ENCODE results near the gene SPIRE2.
A peak's percentile ranks its signal among the peaks of the same experiment; 100 is the strongest.

SPIRE2 gene

DNA sequence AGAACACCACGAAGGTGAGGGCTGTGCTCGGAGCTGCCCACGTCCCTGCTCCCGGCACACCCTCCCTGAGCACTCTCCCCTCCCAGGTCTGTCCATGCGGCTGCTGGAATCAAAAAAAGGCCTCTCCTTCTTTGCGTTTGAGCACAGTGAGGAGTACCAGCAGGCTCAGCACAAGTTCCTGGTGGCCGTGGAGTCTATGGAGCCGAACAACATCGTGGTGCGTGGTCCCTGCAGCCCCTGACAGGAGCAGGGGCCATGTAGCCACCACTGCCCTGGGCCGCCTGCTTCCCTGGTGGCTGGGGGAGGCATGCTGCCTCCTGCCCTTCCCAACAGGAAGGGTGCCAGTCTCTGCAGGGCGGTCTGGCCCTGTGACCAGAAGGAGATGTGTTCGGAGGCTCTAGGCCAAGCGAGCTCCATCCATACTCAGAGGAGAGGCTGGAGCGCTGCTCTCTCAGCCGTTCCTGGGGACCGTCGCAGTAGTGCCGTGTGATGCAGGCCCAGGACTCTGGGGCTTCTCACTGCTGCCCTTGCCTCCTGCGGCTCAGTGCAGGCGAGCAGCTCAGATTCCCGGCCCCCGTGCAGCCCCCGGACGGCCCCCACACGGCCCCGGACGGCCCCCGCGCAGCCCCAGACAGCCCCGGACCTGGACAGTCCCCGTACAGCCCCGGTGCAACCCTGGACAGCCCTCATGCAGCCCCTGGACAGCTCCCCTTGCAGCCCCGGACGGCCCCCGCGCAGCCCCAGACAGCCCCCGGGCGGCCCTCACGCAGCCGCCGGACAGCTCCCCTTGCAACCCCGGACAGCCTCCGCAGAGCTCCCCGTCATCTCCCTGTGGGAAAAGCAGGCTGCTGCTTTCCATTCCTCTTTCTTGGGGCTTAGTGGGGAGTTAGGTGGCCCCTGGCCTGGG, 65.6 kb downstream of the SPIRE2 start:
- no peak for DNase-seq (ENCODE audit: low read depth in 1 of 2, low spot score in 1 of 2)

DNA sequence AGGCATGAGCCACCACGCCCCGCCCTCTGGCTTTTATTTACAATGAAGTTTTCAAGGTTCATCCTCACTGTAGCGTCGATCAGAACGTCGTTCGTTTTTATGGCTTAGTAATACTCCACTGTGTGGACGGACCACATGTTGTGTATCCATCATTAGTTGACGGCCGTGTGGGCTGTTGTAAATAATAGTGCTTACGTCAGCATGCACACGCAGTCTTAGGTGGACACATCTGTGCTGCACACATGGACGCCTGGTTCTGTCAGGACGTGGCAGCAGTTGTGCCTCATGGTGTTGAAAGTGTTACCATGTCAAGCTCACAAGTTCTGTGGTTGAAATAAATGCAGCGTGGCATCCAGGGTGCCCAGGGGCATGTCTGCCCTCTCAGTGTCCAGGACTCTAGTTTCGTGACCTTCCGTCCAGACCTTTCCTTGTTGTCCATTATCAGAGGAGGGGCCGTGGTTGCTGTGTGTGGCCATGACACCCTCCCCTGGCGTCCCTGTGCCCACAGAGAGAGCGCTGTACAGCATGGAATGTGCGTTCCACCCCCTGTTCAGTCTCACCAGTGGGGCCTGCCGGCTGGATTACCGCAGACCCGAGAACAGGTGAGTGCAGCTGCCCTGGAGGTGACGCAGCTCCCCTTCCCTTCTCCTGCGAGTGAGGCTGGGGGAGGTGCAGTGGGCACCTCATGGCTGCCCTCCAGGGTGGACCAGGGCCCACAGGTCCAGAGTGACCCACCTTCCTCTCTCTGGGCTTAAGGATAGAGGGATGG, 67.4 kb downstream of the SPIRE2 start:
- DNase-seq (ENCODE audit: low read depth in 1 of 2, low spot score in 1 of 2), result no peak

DNA sequence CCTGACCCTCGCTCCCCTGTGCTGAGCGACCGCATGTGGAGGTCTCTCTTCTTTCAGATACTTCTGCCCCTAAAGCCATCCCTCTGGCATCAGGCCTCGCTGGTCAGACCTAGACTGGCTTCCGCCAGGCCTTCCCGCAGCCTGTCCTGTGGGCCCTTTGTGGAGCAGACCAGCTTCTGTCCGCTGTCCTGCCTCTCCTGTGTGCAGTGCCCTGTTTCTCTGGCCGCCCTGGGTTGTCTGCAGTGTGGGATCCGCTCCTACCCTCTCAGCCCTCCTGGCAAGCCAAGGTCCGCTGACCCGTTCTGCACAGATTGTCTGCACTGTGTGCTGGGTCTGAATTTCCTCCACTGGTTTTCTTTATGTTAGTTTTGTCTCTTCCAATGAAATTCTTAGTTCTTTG, 68.9 kb downstream of the SPIRE2 start:
- DNase-seq (ENCODE audit: low read depth in 1 of 2, low spot score in 1 of 2), result no peak

DNA sequence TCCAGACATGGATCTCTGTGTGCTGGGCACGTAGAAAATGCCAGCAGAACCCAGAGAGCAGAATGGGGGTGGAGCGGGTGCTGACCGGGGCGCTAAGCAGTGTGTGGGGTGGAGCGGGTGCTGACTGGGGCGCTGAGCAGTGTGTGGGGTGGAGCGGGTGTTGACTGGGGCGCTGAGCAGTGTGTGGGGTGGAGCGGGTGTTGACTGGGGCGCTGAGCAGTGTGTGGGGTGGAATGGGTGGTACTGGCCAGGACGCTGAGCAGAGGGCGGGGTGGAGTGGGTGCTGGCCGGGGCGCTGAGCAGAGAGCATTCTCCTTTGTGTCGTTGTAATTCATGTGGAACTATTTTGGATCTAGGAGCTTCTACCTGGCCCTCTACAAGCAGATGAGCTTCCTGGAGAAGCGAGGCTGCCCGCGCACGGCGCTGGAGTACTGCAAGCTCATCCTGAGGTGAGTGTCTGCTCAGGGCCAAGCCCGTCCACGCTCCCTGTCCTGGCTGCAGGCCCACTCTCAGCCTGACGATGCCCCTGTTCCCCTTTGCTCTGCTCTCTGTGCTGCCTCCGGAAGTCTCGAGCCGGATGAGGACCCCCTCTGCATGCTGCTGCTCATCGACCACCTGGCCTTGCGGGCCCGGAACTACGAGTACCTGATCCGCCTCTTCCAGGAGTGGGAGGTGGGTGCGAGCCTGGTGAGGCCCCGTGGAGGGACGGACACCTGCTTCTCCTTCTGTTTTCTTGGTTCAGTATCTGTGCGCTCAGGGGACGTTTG, 70.1 kb downstream of the SPIRE2 start:
- DNase-seq (ENCODE audit: low read depth in 1 of 2, low spot score in 1 of 2), result no peak

DNA sequence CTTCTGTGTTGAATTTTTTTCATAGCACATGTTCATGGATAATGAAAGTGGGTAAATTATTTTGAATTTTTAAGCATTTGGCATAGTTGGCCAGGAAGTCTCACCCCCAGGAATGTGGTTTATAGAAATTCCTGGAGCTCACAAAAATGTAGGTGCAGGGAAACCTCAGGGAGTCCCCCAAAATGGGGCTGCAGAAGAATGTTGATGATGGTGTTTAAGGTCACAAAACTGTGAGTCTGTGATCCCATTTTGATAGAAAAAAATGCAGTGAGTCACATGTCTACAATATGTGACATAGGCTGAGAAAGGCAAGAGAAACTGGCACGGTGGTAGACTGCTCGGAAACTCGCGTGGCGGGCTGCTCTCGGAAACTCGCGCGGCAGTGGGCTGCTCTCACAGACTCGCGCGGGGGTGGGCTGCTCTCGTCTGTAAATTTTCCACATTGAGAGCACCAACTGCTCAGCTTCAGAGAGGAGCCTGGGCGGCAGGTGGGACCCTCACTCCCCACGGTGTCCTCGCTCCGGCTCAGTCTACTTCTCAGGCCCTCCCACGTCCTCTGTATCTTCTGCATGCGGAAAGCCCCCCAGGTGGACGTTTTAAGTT, 71.7 kb downstream of the SPIRE2 start:
- no peak for DNase-seq (ENCODE audit: low read depth in 1 of 2, low spot score in 1 of 2)

DNA sequence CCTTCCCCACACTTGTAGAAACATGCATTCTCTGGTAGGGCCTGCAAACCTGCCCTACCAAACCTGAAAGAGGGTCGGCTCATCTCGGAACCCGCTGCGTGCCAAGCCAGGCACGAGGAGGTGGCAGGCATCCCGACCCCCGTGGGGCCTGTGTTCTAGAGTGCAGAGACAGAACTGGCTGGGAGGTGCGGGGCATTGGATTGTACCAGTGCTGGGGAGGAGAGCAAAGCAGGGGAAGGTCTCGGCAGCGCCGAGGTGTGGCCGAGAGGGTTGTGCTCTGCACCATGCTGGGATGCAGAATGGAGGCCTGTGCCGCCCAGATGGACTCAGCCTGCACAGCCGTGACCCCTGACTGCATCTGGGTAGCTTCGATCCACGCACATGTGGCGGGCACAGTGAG, 72.6 kb downstream of the SPIRE2 start:
- no peak for DNase-seq (ENCODE audit: low read depth in 1 of 2, low spot score in 1 of 2)

DNA sequence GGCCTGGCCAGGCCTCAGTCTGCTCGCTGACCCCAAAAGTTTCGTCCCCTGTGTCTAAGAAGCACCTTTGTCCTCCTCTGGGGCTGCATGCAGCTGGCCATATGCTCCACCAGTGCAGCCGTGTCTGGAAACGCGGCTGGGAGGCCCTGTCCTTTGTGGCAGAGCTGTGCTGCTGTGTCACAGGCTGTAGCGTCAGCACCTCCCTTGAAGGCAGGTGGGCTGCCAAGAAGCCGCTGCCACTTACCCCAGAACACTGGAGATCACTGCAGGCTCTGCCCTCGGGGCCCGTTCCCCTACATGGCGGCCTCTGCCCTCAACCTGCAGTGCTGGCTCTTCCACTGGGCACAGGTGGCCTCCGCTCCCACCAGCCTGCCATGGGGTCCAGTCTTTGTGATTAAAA, 74.7 kb downstream of the SPIRE2 start:
- DNase-seq (ENCODE audit: low read depth in 1 of 2, low spot score in 1 of 2), result no peak

DNA sequence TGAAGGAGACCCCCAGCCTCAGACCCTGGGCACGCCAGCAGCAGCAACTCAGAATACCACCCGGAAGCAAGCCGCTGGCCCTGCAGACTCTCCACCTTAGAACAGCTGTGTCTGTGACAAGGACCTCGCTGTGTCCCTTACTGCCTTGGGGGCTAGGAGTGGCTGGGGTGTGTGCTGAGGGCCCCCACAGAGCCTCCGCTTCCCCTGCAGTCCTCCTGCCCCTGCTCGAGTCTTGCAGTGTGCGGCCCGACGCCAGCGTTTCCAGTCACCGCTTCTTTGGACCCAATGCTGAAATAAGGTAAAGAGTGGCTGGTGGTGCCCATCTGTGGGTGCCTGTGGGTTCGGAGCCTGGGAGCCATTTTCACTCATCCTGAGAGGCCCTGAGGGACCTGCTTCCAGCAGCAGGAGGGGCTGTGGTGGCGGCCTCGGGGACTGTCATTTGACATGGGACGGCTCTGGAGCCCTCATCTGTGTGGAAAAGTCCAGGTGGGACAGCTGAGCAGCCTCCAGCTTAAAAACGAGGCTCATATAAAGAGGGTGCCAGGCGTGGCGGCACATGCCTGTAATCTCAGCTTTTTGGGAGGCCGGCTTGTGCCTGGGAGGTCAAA, 75.7 kb downstream of the SPIRE2 start:
- DNase-seq (ENCODE audit: low read depth in 1 of 2, low spot score in 1 of 2), result no peak

DNA sequence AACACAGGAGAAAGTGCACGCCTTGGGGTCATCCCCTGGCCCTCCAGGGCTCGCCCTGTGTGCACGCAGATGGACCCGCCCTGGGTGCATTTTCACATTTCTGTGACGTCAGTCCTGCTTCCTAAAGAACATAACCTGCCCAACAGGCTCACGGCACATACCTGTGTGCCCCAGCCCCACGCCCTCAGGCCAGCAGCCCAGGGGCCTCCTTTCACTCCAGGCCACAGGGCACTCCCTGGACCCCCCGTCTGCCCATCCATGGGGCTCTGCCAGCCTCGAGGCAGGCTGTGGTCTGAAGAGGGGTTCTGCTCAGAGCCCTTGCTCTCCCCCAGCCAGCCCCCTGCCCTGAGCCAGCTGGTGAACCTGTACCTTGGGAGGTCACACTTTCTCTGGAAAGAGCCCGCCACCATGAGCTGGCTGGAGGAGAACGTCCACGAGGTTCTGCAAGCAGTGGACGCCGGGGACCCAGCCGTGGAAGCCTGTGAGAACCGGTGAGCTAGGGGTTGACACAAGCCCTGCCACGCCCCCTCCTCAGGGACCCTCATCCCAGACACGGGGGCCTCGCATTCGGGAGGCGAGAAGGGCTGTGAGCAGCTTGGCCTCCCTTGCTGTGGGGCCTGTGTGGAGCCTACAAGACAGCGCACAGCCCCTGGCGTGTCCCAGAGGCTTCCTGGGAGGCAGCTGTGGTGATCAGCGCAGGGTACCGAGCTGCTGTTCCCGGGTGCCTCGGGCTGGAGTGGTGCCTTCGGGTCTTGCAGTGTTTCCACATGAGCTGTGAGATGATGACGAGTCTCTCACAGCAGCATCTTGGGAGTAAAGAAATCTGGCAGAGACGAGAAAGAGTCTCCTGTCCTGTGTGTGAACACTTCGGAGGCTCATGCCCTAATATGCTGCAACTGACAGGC, 76.6 kb downstream of the SPIRE2 start:
- DNase-seq (ENCODE audit: low read depth in 1 of 2, low spot score in 1 of 2), result no peak

DNA sequence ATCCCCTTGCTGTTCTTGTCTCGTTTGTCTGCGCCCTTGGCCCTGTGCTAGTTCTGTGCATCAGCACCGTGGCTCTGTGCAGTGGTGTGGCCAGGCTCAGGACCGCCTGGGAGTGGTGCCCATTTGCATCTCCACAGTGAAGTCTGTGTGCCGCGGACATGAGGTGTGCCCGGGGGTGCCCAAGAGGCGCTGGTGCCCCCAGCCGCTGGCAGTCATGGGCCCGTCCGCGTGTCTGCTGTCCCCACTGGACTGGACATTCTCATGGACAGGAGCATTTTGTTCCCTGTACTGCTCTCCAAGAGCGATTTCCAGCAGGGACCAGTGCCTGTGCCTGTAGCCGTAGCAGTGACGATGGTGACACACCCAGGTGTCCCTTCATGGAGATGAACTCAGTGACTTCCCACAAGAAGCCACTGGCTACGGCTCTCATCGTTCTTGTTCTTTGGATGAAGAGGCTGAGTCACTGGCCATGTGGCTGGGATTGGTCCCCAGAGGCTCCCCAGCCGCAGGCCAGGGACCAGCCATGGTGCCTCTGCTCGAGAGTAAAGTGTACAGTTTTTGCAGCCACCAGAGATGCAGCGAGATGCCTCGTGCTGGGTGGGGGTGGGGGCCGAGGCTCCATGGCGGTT, 77.3 kb downstream of the SPIRE2 start:
- DNase-seq (ENCODE audit: low read depth in 1 of 2, low spot score in 1 of 2), result no peak

DNA sequence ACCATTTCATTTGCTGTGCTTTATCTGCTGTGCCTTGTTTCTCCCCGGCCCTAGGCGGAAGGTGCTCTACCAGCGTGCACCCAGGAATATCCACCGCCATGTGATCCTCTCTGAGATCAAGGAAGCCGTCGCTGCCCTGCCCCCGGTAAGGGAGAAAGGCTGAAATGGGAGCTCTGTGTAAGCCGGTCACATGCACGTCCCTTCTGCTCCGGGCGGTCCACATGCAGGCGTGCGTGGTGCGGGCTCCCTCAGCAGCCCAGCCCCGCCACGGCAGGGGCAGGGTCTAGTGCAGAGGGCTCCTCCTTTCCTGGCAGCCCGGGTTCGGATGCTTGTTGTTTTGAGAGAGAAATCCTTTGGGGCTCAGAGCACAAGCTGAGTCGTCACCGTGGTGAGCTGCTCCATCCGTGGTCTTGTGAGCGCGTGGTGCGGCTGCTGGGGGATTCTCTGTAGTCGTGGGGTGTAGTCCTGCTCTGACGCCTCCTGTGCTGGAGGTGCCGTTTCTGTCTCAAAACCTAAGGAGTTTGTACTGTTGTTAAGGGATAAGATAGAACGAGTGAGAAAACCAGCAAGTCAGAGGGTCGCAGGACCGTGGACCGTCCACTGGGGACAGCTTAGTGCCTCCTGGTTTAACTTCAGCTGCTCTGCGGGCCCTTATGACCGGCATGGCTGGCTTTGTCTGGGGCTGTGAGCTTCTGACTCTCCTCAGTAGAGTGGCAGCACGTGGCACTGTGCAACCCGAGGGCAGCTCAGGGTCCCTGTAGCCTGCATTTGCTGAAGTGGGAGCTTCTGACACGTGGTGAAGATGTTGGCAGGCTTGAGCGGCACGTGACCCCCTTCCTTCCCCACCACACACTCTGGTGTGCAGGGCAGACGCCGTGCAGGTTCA, 78.1 kb downstream of the SPIRE2 start:
- no peak for DNase-seq (ENCODE audit: low read depth in 1 of 2, low spot score in 1 of 2)

DNA sequence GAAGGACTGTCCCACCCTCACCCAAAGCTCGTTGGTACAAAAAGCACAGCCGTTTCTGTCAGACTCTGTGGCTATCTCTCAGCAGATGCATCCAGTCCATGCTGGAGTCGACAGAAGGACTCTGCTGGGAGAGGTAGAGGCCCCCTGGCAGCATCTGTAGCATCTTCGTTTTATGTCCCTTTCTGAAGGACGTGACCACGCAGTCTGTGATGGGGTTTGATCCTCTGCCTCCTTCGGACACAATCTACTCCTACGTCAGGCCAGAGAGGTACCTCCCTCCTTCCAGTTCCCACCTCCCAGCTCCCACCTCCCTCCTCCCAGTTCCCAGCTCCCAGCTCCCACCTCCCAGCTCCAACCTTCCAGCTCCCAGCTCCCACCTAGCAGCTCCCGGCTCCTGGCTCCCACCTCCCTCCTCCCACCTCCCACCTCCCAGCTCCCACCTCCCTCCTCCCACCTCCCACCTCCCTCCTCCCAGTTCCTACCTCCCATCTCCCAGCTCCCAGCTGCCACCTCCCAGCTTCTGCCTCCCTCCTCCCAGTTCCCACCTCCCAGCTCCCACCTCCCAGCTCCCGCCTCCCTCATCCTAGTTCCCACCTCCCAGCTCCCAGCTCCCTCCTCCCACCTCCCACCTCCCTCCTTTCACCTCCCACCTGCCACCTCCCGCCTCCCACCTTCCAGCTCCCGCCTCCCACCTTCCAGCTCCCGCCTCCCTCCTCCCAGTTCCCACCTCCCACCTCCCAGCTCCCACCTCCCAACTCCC, 79.0 kb downstream of the SPIRE2 start:
- no peak for DNase-seq (ENCODE audit: low read depth in 1 of 2, low spot score in 1 of 2)

DNA sequence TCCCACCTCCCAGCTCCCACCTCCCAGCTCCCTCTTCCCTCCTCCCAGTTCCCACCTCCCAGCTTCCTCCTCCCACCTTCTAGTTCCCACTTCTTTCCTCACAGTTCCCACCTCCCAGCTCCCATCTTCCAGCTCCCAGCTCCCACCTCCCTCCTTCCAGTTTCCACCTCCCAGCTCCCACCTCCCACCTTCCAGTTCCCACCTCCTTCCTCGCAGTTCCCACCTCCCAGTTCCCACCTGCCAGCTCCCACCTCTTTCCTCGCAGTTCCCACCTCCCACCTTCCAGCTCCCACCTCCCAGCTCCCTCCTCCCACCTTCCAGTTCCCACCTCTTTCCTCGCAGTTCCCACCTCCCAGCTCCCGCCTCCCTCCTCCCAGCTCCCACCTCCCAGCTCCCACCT, 80.0 kb downstream of the SPIRE2 start:
- no peak for DNase-seq (ENCODE audit: low read depth in 1 of 2, low spot score in 1 of 2)

DNA sequence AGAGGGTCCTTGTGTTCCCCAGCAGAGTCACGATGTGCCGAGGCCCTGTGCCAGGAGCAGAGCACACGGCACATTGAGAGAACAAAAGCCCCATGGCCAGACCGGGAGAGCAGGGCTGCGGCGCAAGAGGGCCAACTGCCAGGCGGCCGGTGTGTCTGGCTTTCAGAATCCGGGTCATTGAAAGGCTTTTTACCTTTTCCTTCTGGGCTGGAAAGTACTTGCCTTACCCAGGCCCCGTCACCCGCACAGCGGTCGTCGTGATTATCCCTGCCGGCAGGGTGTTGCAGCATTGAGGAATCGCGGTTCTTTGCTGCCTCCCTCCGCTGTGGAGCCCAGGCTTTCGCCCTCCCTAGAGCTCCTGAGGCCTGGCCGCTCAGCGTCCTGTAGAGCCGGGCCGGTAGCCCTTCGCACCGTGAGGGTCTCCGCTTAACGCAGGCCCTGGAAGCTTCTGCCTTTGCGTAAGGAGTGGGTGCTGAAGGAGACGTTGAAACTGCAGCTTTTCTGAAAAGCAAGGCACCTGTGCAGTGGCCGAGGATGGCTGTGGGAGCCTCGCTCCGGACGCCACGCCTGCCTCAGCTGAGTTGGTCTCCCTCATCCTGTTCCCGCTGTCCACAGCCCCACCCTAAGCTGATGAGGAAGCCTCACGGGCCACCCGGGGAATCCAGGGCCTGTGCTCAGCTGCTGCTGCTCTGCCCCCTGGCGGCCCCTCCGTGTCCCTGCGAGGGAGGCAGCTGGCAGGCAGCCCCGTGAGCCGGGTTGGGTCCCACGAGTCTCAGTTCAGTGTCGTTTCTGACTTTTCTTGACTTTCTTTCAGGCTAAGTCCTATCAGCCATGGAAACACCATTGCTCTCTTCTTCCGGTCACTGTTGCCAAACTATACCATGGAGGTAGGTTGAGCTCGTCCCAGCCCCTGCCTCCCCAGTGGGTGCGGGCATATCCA, 81.8 kb downstream of the SPIRE2 start:
- peak; percentile 53 to 59 for DNase-seq (ENCODE audit: low read depth in 1 of 2, low spot score in 1 of 2)

DNA sequence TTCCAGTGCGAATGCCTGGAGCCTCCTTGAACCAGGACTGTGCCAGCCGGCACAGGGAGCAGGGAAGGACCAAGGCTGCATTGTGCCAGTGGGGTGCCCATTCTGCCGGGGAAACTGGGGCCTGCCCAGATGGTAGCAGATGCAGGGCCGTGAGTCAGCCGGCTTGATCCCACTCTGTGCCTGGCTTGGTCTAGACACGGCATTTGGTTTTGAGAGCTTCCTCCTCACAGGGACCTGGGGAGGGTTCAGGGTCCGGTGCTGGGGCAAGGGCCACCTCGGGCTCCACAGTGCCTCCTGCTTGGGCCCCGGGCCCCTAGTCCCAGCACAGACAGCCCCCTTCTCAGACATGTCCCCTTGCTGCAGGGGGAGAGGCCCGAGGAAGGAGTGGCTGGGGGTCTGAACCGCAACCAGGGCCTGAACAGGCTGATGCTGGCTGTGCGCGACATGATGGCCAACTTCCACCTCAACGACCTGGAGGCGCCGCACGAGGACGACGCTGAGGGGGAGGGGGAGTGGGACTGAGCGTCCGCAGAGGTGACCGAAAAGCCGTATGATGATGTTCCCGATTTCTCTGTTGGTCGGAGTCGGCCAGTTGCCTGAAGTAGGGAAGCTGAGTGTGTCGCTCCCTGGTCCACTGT, 82.6 kb downstream of the SPIRE2 start:
- DNase-seq (ENCODE audit: low read depth in 1 of 2, low spot score in 1 of 2), result no peak

DNA sequence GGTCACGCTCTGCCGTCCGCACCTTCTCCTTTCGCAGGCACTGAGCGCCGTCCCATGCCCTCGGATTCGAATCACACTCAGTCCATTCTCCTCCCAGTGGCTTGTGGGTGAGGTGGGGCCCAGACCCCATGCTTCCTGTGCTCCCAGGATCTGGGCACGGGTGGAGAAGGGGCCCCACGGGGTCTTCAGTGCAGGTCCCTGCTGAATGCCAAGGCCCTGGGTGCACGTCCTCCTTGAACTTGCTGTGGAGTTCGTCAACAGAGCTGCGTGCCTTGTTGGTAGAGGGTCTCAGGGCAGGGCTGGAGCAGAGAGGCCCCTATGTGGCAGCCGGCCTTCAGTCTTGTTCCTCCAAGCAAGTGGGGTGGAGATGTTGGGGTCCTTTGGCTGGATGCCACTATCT, 83.1 kb downstream of the SPIRE2 start:
- no peak for DNase-seq (ENCODE audit: low read depth in 1 of 2, low spot score in 1 of 2)
